Ovary (tissue), 3 donors: Measurements from ENCODE around the gene CKS2.
"Not testable (repeated sequence)": the region's sequence is repeated elsewhere in the genome, so short reads cannot be mapped to it uniquely, and the experiment has no call there.

Source experiments
- CTCF ChIP-seq, 3 donors: fragments of 450-650 bp in 2 of 3; fragments of 200-600 bp in 1 of 3; IDR thresholded peaks; one replicate each; pipeline versions ENCODE4 v1.5.1 to v1.8.0; 2016 to 2022; ENCODE audit warnings: antibody characterized with exemption in 3 of 3, mild to moderate bottlenecking in 1 of 3
- POLR2A ChIP-seq: fragments of 450-650 bp; IDR thresholded peaks from one replicate; pipeline ENCODE4 v1.6.1; 2017; ENCODE audit warnings: antibody characterized with exemption, mild to moderate bottlenecking, moderate library complexity
- donor health status: DM: no; HTN: no; CAD: no.

- TF ChIP-seq CTCF (IDR thresholded peaks at IDR 0.05); POLR2A: not testable (repeated sequence)
Observed at GRCh38 chr9:89282248-89282968, 28.6 kb upstream of the CKS2 start.
